ENCODE results near the gene EFCAB13. TPM values are rescaled to one million over a fixed set of nuclear protein-coding genes. Genes with fewer than 3 reads are reported as not detected.

The EFCAB13 gene
- total and polyA plus RNA-seq, 4 donors = 0.56 to 21.4 (median 3.6) TPM

- H3K27me3 ChIP-seq (ENCODE audit: control insufficient read depth in 3 of 3, insufficient read depth in 3 of 3, low read length in 2 of 3) = no peaks in the 10 kb centered on the region
- H3K36me3 ChIP-seq (ENCODE audit: control insufficient read depth in 4 of 4, insufficient read depth in 4 of 4, low read length in 4 of 4) = peaks cover 0 to 15% (median 0%) of the 10 kb centered on the region in 4 donors
- 96 to 97% methylated on average over 3 of the region's 3 CpGs for WGBS, 2 donors
- H3K4me3 ChIP-seq = no peak overlapping the region
- no peaks in the 10 kb centered on the region for H3K4me1 ChIP-seq (ENCODE audit: control insufficient read depth in 5 of 5, insufficient read depth in 5 of 5, low read length in 5 of 5)
- no peak for TF ChIP-seq CTCF (IDR thresholded peaks at IDR 0.05; ENCODE audit: control extremely low read depth, extremely low read depth)
- H3K9ac ChIP-seq (ENCODE audit: insufficient read depth in 1 of 2, low read length in 2 of 2) = no peak overlapping the region
- ATAC-seq (ENCODE audit: insufficient read depth, low FRiP score) (no peak), DNase-seq (no peak)
- H3K9me3 ChIP-seq (ENCODE audit: control insufficient read depth in 4 of 4, insufficient read depth in 3 of 4, low read length in 3 of 4) = no peaks in the 10 kb centered on the region
- H3K27ac ChIP-seq (ENCODE audit: low read depth in 1 of 2, low read length in 1 of 2) = no peak overlapping the region
These were observed 14.3 kb downstream of the EFCAB13 start for GRCh38 chr17:47338026-47338425.

- no peak overlapping the region for H3K9ac ChIP-seq (ENCODE audit: insufficient read depth in 1 of 2, low read length in 2 of 2)
- no peak overlapping the region for H3K4me3 ChIP-seq
- H3K27me3 ChIP-seq (ENCODE audit: control insufficient read depth in 3 of 3, insufficient read depth in 3 of 3, low read length in 2 of 3) = no peaks in the 10 kb centered on the region
- no peaks in the 10 kb centered on the region for H3K9me3 ChIP-seq (ENCODE audit: control insufficient read depth in 4 of 4, insufficient read depth in 3 of 4, low read length in 3 of 4)
- no peaks in the 10 kb centered on the region for H3K36me3 ChIP-seq (ENCODE audit: control insufficient read depth in 4 of 4, insufficient read depth in 4 of 4, low read length in 4 of 4)
- H3K27ac ChIP-seq (ENCODE audit: low read depth in 1 of 2, low read length in 1 of 2) = no peak overlapping the region
- no peak for TF ChIP-seq CTCF (IDR thresholded peaks at IDR 0.05; ENCODE audit: control extremely low read depth, extremely low read depth)
- ATAC-seq (ENCODE audit: insufficient read depth, low FRiP score) (no peak), DNase-seq (no peak)
- WGBS, 2 donors = 44 to 59% methylated on average over 1 of the region's 1 CpG
- no peaks in the 10 kb centered on the region for H3K4me1 ChIP-seq (ENCODE audit: control insufficient read depth in 5 of 5, insufficient read depth in 5 of 5, low read length in 5 of 5)
These were observed 29.1 kb downstream of the EFCAB13 start for GRCh38 chr17:47352848-47353247.

GRCh38 chr17:47358652-47359051 is 34.9 kb downstream of the EFCAB13 start:
- ATAC-seq (ENCODE audit: insufficient read depth, low FRiP score) (no peak), DNase-seq (no peak)
- no peak for TF ChIP-seq CTCF (IDR thresholded peaks at IDR 0.05; ENCODE audit: control extremely low read depth, extremely low read depth)
- Histone ChIP-seq H3K36me3 (ENCODE audit: control insufficient read depth in 4 of 4, insufficient read depth in 4 of 4, low read length in 4 of 4) (no peaks in the 10 kb centered on the region), H3K4me1 (ENCODE audit: control insufficient read depth in 5 of 5, insufficient read depth in 5 of 5, low read length in 5 of 5) (no peaks in the 10 kb centered on the region), H3K9me3 (ENCODE audit: control insufficient read depth in 4 of 4, insufficient read depth in 3 of 4, low read length in 3 of 4) (peaks cover 0 to 2% (median 0%) of the 10 kb centered on the region in 4 donors), H3K4me3 (no peak overlapping the region), H3K9ac (ENCODE audit: insufficient read depth in 1 of 2, low read length in 2 of 2) (no peak overlapping the region), H3K27me3 (ENCODE audit: control insufficient read depth in 3 of 3, insufficient read depth in 3 of 3, low read length in 2 of 3) (no peaks in the 10 kb centered on the region), H3K27ac (ENCODE audit: low read depth in 1 of 2, low read length in 1 of 2) (no peak overlapping the region)
- WGBS, 2 donors = 76 to 80% methylated on average over 1 of the region's 1 CpG

- no peak for DNase-seq
- H3K9ac ChIP-seq (ENCODE audit: insufficient read depth in 1 of 2, low read length in 2 of 2) = no peak overlapping the region
- no peaks in the 10 kb centered on the region for H3K36me3 ChIP-seq (ENCODE audit: control insufficient read depth in 4 of 4, insufficient read depth in 4 of 4, low read length in 4 of 4)
- WGBS, 2 donors = 84 to 94% methylated on average over 2 of the region's 2 CpGs
- no peak overlapping the region for H3K4me3 ChIP-seq
- ATAC-seq (ENCODE audit: insufficient read depth, low FRiP score) = no peak
- H3K27ac ChIP-seq (ENCODE audit: low read depth in 1 of 2, low read length in 1 of 2) = no peak overlapping the region
- H3K9me3 ChIP-seq (ENCODE audit: control insufficient read depth in 4 of 4, insufficient read depth in 3 of 4, low read length in 3 of 4) = peaks cover 0 to 2% (median 0%) of the 10 kb centered on the region in 4 donors
- no peak for TF ChIP-seq CTCF (IDR thresholded peaks at IDR 0.05; ENCODE audit: control extremely low read depth, extremely low read depth)
- H3K27me3 ChIP-seq (ENCODE audit: control insufficient read depth in 3 of 3, insufficient read depth in 3 of 3, low read length in 2 of 3) = no peaks in the 10 kb centered on the region
- H3K4me1 ChIP-seq (ENCODE audit: control insufficient read depth in 5 of 5, insufficient read depth in 5 of 5, low read length in 5 of 5) = no peaks in the 10 kb centered on the region
These were observed 39.4 kb downstream of the EFCAB13 start for GRCh38 chr17:47363171-47363570.
